ENCODE data around the gene CFAP47.

CFAP47 gene

GRCh38 chrX:36434522-36434921 lies 515.0 kb downstream of the CFAP47 start:
- Histone ChIP-seq H3K36me3 (ENCODE audit: insufficient read depth, low read length) (no peaks in the 10 kb centered on the region), H3K4me3 (ENCODE audit: low read length) (no peak overlapping the region), H2AFZ (ENCODE audit: low read depth, low read length) (no peak overlapping the region), H3K9me3 (ENCODE audit: low read length) (no peaks in the 10 kb centered on the region), H3K4me1 (ENCODE audit: insufficient read depth, low read length) (peaks cover 5% of the 10 kb centered on the region), H3K27me3 (ENCODE audit: insufficient read depth, low read length) (no peaks in the 10 kb centered on the region)
